HG02763 (cell line): ENCODE results near the gene SHISAL2A.
"Not testable (repeated sequence)": the region's sequence is repeated elsewhere in the genome, so short reads cannot be mapped to it uniquely, and the experiment has no call there.

Experiments
- ATAC-seq: cut with Tn5 transposase; IDR thresholded peaks from one replicate; pipeline ENCODE4 v1.9.1; 2021; ENCODE audit warnings: mild to moderate bottlenecking, moderate library complexity; ENCODE audit not compliant: unreplicated experiment

The SHISAL2A gene

DNA sequence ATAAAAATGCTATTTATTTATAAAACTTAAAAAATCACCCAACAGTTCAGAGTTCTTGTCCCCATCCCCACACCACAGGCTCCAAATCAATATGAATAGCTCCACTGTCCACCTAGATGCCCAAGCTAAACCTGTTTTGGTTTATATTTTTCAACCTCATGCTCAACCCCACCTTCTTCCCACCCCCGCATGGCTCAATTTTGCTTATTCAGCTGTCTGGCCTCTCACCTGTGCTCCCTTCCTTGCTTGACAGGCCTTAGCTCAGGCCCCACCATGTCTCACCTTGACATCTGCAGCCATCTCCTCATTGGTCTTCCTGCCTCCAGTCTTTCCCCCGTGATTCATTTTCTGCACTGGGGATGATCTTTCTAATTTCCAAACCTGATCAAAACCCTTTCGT lies 47.4 kb downstream of the SHISAL2A start:
- no peak for ATAC-seq

DNA sequence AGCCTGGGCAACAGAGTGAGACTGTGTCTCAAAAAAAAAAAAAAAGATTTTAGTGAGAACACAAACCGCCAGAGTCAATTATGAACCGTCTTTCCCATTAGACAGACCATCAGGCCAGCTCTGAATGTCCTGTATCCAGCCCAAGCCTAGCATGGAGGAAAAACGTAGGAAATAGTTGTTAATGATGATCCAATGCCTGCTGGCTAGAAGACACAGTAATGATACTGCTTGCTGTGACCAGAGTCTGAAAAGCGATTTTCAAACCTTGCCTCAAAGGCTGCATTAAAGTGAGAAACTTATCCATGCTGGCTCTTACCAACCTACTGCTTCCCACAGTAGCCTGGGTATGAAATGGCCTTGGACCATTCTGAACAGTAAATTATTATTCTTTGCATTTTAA lies 48.2 kb downstream of the SHISAL2A start:
- no peak for ATAC-seq

DNA sequence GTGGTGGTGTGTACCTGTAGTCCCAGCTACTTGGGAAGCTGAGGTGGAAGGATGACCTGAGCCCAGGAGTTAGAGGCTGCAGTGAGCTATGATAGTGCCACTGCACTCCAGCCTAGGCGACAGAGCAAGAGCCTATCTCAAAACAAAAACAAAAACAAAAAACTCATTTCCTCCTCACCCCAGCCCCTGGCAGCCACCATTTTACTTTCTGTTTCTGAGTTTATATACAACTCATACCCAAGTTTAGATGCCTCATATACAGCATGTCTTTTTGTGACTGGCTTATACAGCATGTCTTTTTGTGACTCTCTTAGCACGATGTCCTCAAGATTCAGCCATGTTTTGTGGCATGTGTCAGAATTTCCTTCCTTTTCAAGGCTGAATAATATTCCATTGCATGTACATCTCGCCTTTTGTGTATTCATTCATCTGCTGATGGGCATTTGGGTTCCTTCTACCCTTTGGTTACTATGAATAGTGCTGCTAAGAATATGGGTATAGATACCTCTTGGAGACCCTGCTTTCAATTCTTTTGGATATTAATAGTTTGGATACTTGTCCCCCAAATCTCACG lies 50.5 kb downstream of the SHISAL2A start:
- ATAC-seq = no peak

DNA sequence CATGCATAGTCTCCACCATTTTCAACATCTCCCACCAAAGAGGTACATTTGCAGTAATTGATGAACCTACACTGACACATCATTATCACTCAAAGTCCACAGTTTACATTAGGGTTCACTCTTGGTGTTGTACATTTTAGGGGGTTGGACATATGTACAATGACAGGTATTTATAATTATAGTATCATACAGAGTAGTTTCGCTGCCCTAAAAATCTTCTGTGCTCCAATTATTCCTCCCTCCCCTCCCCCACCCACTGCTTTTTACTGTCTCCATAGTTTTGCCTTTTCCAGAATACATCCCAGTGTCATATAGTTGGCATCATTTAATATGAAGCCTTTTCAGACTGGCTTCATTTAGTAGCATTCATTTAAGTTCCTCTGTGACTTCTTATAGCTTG lies 51.6 kb downstream of the SHISAL2A start:
- no peak for ATAC-seq

DNA sequence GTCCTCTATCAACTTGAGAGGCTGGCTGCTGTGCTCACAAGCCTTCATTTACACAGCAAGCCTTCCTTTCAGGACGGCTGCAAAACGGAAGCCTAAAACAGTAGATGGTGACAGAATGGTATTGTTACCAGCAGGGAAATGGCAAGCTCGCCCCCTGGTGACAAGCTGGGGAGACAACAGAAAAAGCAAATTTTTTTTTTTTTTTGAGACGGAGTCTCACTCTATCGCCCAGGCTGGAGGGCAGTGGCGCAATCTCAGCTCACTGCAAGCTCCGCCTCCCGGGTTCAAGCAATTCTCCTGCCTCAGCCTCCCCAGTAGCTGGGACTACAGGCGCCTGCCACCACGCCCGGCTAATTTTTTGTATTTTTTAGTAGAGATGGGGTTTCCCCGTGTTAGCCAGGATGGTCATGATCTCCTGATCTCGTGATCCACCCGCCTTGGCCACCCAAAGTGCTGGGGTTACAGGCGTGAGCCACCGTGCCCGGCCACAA lies 53.3 kb downstream of the SHISAL2A start:
- peak; percentile 48 for ATAC-seq

DNA sequence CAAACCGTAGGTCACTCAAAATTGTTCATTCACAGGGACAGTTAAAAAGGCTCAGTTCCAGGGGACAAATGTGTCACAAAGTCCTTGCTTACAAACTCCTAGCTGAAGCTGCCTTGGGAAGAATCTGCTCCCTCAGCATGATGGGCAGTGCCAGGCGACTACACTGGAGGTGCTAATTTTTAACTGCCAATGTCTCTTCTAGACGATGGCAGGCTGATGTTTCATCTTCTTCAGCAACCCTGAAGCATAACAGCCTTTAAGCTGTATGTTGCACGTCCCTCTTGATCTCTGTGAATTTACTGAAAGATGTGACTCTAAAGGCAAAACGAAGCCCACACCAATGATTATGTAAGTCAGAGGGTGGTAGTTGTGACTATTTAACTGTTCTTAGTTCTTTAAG lies 53.9 kb downstream of the SHISAL2A start:
- ATAC-seq = no peak

DNA sequence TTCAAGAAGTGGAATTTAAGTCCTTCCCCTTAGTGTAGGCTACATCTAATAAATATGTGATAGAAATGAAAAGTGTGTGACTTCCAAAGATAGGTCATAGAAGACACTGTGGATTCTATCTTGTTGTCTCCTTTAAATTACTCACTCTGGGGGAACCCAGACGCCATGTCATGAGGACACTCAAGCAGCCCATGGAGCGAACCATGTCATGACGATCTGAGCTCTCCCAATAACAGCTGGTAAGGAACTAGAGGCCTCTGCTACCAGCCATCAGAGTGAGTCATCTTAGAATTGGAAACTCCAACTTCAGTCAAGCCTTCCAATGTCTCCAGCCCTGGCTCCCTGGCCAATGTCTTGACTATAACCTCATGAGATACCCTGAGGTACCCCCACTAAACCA lies 58.9 kb downstream of the SHISAL2A start:
- ATAC-seq = no peak

DNA sequence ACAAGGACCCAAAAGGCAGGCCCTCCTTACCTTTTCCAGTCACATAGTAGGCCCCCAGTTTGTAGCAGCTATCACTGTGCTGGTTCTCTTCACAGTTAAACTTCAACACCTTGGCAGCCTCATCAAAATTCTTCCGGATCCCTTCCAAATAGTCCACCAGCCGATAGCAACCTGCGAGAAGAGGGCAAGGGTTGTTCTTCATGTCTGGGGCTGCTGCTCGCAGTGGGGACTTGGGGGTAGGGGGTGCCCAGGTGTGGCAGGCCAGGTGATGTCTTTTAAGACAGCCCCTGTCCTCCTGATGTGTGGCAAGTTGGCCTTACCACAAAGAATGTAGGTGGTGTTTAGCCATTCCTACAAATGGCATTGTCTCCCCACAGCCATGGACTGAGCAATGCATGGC lies 59.7 kb downstream of the SHISAL2A start:
- ATAC-seq = no peak

DNA sequence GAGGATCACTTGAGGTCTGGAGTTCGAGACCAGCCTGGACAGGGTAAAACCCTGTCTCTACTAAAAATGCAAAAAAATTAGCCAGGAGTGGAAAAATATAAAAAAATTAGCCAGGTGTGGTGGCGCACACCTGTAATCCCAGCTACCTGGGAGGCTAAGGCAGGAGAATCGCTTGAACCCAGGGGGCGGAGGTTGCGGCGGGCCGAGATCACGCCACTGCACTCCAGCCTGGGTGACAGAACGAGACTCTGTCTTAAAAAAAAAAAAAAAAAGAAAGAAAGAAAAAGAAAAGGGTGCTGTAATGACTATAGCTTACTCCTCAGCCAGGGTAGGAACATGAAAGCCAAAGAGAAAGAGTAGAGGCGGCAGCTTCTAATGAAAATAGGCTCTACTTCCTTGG lies 60.4 kb downstream of the SHISAL2A start:
- not testable (repeated sequence) for ATAC-seq

DNA sequence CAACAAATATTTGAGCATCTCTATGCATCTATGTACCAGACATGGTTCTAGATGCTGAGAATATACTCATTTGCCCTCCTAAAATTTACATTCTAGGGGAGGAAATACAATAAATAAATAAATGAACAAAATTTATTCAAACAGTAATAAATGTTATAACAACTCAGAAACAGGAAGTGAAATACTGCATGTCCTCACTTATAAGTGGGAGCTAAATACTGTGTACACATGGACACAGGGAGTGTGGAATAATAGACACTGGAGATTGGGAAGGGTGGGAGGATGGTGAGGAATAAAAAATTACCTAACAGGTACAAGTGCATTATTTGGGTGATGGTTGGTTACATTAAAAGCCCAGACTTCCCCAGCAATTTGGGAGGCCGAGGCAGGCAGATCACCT lies 60.9 kb downstream of the SHISAL2A start:
- ATAC-seq = no peak

DNA sequence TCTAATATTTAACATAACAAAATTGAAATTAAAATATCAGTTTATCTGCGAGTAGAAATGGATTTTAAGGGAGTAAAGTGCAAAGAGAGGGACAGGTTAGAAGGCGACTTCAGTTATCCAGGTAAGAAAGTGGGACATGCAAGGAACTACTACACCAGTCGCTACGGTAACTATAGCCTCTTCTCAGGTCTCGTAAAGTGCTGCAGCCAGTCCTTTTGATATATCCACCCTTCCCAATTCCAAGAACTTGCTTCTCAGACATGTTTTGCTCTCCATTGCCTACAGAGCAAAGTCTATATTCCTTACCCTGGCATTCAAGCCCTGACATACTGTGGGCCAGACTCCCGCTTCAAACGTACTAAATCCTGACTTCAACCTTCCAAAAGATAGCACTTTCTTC lies 62.7 kb downstream of the SHISAL2A start:
- no peak for ATAC-seq

DNA sequence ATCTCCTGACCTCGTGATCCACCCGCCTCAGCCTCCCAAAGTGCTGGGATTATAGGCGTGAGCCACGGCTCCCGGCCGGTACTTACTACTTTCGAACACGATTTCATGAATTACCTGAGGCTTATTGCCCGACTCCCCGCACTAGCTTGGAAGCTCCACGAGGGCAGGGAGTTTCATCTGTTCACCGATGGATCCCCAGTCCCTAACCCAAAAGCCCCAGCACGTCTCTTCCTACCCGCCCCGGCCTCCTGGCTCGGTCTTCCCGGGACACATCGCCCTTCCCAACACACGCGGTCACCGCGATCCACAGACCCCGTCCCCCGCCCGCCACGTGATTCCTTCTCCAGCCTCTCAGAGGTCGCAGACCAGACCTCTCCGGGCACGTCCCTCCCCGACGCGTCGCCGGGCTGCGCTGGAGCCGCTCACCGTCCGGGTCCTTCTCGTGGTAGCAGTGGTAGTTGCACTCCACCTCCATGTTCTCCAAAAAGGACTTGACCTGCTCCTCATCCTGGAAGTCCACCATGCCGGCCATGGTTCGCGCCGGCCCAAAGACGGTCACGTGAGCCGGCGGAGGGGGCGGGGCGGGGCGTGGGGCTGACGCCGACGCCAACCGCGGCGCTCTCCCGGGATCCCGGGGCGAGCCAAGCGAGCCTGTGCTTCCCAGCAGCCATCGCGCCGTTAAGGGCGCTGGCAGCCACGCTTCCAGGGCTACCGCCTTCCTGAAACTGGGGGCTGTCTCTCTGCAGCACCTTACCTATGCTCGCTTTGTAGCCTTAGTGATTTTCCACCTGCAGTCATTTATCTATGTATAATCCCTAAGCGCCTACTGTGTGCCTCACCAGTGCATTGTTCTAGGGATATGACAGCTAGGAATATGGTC lies 65.1 kb downstream of the SHISAL2A start, which contains the start of gene COA7:
COA7 (minus strand) TSS at position 553 of the 880 bp plus-strand sequence; CDS start at position 532, 21 bp downstream.
- ATAC-seq = peak; percentile 48

DNA sequence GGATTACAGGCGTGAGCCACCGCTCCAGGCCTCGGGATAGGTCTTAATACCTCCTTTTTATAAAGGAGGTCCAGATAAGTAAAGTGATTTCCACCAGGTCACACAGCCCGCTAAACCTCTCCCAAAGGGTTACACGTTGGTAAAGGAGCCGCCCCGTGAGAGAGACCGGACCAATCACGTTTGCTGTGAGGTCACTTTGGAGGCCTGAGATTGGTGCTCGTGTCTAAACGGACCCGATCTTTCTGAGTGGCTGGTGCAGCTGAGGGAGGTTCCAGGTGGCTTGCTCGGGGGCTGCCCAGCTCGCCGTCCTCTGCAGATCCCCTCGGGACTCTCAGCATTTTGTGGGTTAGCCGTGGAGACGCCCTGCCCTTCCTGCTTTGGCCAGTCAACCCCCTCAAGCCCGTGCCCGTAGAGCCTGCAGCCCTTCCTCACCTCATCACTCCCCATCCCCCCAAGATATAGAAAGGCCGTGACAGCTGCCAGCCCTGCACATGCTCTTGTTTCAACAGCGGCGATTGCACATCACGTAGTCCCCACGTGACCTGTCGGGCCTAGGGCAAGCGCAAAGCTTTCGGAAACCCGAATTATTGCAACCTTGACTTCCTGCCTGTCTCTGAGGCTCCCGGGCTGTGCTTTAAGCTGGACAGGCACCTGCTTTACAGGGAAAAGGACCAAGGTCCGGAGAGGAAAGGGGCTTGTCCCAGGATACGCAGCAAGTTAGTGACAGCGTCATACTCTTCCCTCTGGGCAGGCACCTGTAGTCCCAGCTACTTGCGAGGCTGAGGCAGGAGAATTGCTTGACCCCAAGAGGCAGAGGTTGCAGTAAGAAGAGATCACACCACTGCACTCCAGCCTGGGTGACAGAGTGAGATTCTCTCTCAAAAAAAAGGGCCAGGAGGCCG lies 70.2 kb downstream of the SHISAL2A start:
- peak; percentile 82 for ATAC-seq

DNA sequence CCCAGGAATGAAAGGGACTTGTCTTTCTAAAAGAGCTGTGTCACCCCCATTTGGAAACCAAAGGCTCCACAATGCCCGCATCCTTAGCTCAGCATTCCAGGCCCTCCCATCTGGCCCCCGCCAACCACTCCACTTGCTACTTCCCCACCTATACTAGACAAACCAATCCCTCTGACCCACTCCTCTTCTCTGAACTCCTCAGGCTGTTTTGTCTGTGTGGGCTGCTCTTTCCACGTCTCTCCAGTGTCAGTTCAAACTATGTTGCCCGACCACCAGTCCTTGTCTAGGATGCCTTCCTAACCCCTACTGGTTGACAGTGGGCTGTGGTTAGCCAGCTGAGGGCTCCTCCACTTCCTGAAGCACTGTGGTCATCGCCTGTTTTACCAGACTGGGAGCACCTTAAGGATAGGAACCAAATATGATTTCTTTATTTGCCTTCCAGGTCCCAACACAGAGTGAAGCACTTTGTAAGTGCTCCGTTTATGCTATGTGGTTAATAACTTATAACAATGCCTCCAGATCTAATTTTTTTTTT lies 73.2 kb downstream of the SHISAL2A start:
- ATAC-seq = no peak
